ENCODE results near the gene C17orf114.

DNA sequence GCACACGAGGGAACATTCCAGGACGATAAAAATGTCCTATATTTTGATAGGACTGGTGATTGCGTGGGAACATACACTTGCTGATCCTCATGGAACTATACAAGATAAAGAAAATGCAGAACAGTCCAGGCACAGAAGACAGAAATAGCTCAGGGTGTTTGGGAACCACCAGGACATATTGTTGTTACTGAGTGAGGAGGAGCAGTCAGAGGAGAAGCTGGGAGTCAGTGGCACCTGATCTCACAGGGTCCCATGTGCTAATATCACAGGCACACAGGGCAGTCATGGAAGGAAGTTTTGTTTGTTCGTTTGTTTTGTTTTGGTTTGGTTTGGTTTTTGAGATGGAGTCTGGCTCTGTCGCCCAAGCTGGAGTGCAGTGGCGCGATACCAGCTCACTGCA is 10.6 kb upstream of the C17orf114 start:
- TF ChIP-seq POLR2A (IDR thresholded peaks at IDR 0.05), result no peak
- TF ChIP-seq, protein P1, sequence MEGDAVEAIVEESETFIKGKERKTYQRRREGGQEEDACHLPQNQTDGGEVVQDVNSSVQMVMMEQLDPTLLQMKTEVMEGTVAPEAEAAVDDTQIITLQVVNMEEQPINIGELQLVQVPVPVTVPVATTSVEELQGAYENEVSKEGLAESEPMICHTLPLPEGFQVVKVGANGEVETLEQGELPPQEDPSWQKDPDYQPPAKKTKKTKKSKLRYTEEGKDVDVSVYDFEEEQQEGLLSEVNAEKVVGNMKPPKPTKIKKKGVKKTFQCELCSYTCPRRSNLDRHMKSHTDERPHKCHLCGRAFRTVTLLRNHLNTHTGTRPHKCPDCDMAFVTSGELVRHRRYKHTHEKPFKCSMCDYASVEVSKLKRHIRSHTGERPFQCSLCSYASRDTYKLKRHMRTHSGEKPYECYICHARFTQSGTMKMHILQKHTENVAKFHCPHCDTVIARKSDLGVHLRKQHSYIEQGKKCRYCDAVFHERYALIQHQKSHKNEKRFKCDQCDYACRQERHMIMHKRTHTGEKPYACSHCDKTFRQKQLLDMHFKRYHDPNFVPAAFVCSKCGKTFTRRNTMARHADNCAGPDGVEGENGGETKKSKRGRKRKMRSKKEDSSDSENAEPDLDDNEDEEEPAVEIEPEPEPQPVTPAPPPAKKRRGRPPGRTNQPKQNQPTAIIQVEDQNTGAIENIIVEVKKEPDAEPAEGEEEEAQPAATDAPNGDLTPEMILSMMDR (IDR thresholded peaks at IDR 0.05), result no peak
- no peak for TF ChIP-seq EP300 (IDR thresholded peaks at IDR 0.05)

All from tibial nerve (tissue), 4 donors.